ENCODE results near the gene EXOSC10. TPM values are rescaled to one million over a fixed set of nuclear protein-coding genes. Genes with fewer than 3 reads are reported as not detected.

Gene EXOSC10
- total and polyA plus RNA-seq, 9 of the 15 experiments (the other 6 are each of a cell fraction or from before 2014, with no cell fraction given) = 23.4 to 150 (median 105) TPM

- in situ Hi-C loops (cut with MboI) = no loop called here
- ChIA-PET CTCF (ENCODE audit: low intra/inter-chr PET ratio) (no interaction called here), POLR2A (interaction anchor here (1.2 to 1.5 kb wide), 2 partner anchors 9 to 10 kb away, joined by 4 to 5 read pairs; no protein-coding TSS in a partner anchor)
- Histone ChIP-seq H3K36me3 (ENCODE audit: control insufficient read depth, insufficient read depth, low read length) (peaks cover 54% of the 10 kb centered on the region), H4K20me1 (replicated peaks; ENCODE audit: control insufficient read depth, insufficient read depth, low read length) (no peaks in the 10 kb centered on the region), H2AFZ (ENCODE audit: low read depth, low read length) (no peak overlapping the region), H3K4me3 (no peak overlapping the region), H3K27ac (ENCODE audit: extremely low read depth, low read depth, low read length) (no peak overlapping the region), H3K9me3 (replicated peaks; ENCODE audit: control insufficient read depth, insufficient read depth, low read depth, low read length) (no peaks in the 10 kb centered on the region), H3K79me2 (ENCODE audit: control insufficient read depth, insufficient read depth, low read length) (no peaks in the 10 kb centered on the region), H3K9ac (ENCODE audit: insufficient read depth in 1 of 2, low read depth in 2 of 2, low read length in 2 of 2) (no peak overlapping the region), H3K4me2 (ENCODE audit: insufficient read depth, low read length) (no peak overlapping the region), H3K27me3 (ENCODE audit: control insufficient read depth in 2 of 2, insufficient read depth in 2 of 2, low read length in 2 of 2) (no peaks in the 10 kb centered on the region), H3K9me1 (ENCODE audit: control insufficient read depth, insufficient read depth, low read length) (no peaks in the 10 kb centered on the region), H3K4me1 (replicated peaks in 1 of 2; ENCODE audit: control insufficient read depth in 2 of 2, insufficient read depth in 2 of 2, low read length in 2 of 2) (no peaks in the 10 kb centered on the region)
- 83% methylated on average over 5 of the region's 5 CpGs for WGBS (ENCODE audit: insufficient coverage, low coverage, missing lambda C conversion rate)
- no TSS peak for BruUV-seq (replicated peaks)
- intact Hi-C loops (cut with micrococcal nuclease) = no loop called here
- peak; percentile 30 for ATAC-seq
- no peak for FAIRE-seq
- DNase-seq (ENCODE audit: extremely low read depth in 1 of 4, low spot score in 3 of 4) = no peak
- TF ChIP-seq TFAM (CRISPR knock-in tag; conservative IDR thresholded peaks at IDR 0.05) (no peak), KLF1 (tag; IDR thresholded peaks at IDR 0.05) (no peak), ZNF584 (CRISPR knock-in tag; IDR thresholded peaks at IDR 0.05; ENCODE audit: low read depth) (no peak), ZNF239 (CRISPR knock-in tag; IDR thresholded peaks at IDR 0.05) (no peak), TCFL5 (CRISPR knock-in tag; conservative IDR thresholded peaks at IDR 0.05) (no peak), ZNF449 (CRISPR knock-in tag; IDR thresholded peaks at IDR 0.05) (no peak), SIX5 (IDR thresholded peaks at IDR 0.05; ENCODE audit: borderline replicate concordance in 1 of 2, insufficient read depth in 1 of 2, low read depth in 1 of 2, low read length in 2 of 2) (no peak), POLR2A (conservative IDR thresholded peaks at IDR 0.05) (peak; percentile 70), PML (IDR thresholded peaks at IDR 0.05; ENCODE audit: low read length) (peak; percentile 12), MYNN (IDR thresholded peaks at IDR 0.05) (0 out of 2 replicates have a peak, but pooled peaks have one; percentile 15), MYNN (CRISPR knock-in tag; IDR thresholded peaks at IDR 0.05) (no peak), SUPT5H (IDR thresholded peaks at IDR 0.05) (peak; percentile 60; the same call in 1 of the 2 replicates), THAP12 (CRISPR knock-in tag; IDR thresholded peaks at IDR 0.05) (no peak), ZNF592 (IDR thresholded peaks at IDR 0.05) (no peak), USF1 (CRISPR knock-in tag; IDR thresholded peaks at IDR 0.05) (no peak)
Observed at GRCh38 chr1:11026903-11027302, 72.8 kb downstream of the EXOSC10 start.

Measured in K562 (cell line).